GM18861 (cell line): ENCODE data around the gene POLR3B.
"Not testable (repeated sequence)": the region's sequence is repeated elsewhere in the genome, so short reads cannot be mapped to it uniquely, and the experiment has no call there.

Experiments used
- ATAC-seq: cut with Tn5 transposase; IDR thresholded peaks from one replicate; pipeline ENCODE4 v1.9.1; 2021; ENCODE audit not compliant: unreplicated experiment

POLR3B gene

GRCh38 chr12:106357549-106358395, at the start of gene POLR3B:
Gene POLR3B (plus strand): TSS chr12:106357748. CDS start chr12:106357880, 132 bp downstream.
- ATAC-seq, result peak; percentile 82

- ATAC-seq, result no peak
These were observed 49.4 kb upstream of the POLR3B start for GRCh38 chr12:106308121-106308520.

- no peak for ATAC-seq
These were observed 48.9 kb upstream of the POLR3B start for GRCh38 chr12:106308611-106309010.

GRCh38 chr12:106309671-106310505, 47.7 kb upstream of the POLR3B start:
- ATAC-seq, result no peak

- ATAC-seq, result no peak
These were observed 46.9 kb upstream of the POLR3B start for GRCh38 chr12:106310687-106311086.

GRCh38 chr12:106311139-106311538, 46.4 kb upstream of the POLR3B start:
- no peak for ATAC-seq

- not testable (repeated sequence) for ATAC-seq
These were observed 44.1 kb upstream of the POLR3B start for GRCh38 chr12:106313413-106313812.

GRCh38 chr12:106315523-106315922, 42.0 kb upstream of the POLR3B start:
- ATAC-seq, result no peak

GRCh38 chr12:106317406-106318082, 40.0 kb upstream of the POLR3B start:
- ATAC-seq, result no peak

- no peak for ATAC-seq
These were observed 36.3 kb upstream of the POLR3B start for GRCh38 chr12:106321139-106321850.

- ATAC-seq, result no peak
These were observed 34.0 kb upstream of the POLR3B start for GRCh38 chr12:106323537-106323936.

GRCh38 chr12:106327309-106327869, 30.2 kb upstream of the POLR3B start:
- no peak for ATAC-seq

- no peak for ATAC-seq
These were observed 28.8 kb upstream of the POLR3B start for GRCh38 chr12:106328735-106329134.

- ATAC-seq, result no peak
These were observed 28.1 kb upstream of the POLR3B start for GRCh38 chr12:106329231-106329982.

GRCh38 chr12:106331599-106331998, 25.9 kb upstream of the POLR3B start:
- ATAC-seq, result no peak

- no peak for ATAC-seq
These were observed 25.0 kb upstream of the POLR3B start for GRCh38 chr12:106332536-106332935.

GRCh38 chr12:106333010-106333409, 24.5 kb upstream of the POLR3B start:
- no peak for ATAC-seq

- no peak for ATAC-seq
These were observed 23.8 kb upstream of the POLR3B start for GRCh38 chr12:106333756-106334155.

- ATAC-seq, result no peak
These were observed 16.3 kb upstream of the POLR3B start for GRCh38 chr12:106341086-106341877.
